Stimulated activated CD4-positive, alpha-beta T cell treated with anti-CD3 and anti-CD28 coated beads, Interleukin-15, amount 100 ng/mL, for 24 hours (primary cell): ENCODE results near the gene NUCKS1.

ENCODE experiments used
- DNase-seq: peaks from one replicate; pipeline ENCODE4 v3.0.0-alpha.2; 2020

The NUCKS1 gene

DNA sequence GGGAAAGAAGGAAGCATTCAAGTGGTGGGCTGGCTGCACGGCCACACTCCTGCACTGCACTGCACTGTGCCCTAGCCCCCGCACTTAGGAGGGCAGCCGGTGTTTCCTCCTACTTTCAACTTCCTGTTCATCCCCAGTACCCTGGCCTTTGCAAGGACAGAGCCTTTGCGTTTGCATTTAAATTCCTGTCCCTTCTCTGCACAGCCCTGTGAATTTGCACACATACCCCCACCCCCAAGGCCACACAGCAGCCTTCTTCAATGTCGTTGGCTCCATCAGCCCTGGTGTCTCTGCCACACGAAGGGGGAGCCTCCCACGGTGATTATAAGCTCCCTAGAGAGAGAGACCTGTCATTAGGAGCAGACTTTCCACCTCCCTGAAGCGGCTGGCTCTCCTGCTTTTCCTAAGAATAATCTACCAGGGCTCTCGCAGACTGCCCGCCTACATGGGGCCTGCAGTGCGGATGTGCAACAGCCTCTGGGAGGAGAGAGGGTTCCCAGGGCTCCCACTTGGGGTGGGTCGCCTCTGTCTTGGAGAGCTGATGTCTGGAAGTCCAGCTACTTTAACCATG, 56.5 kb downstream of the NUCKS1 start:
- no peak for DNase-seq

DNA sequence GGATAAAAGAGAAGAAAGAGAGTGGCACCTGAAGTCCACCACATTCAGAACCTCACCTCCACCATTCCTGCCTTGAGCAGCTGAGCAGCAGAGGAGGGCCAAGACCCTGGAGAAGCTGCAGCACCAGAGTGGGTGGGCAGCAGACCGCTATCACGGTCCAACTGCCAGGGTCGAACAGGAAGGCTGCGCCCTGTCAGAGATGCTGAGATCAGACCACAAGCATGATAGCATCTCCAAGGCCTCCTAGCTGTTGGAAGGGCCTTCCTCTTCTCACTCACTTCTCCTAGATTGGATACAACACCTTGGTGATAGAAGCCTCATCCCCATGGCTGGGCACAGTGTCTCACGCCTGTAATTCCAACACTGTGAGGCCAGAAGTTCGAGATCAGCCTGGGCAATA, 57.6 kb downstream of the NUCKS1 start:
- no peak for DNase-seq

DNA sequence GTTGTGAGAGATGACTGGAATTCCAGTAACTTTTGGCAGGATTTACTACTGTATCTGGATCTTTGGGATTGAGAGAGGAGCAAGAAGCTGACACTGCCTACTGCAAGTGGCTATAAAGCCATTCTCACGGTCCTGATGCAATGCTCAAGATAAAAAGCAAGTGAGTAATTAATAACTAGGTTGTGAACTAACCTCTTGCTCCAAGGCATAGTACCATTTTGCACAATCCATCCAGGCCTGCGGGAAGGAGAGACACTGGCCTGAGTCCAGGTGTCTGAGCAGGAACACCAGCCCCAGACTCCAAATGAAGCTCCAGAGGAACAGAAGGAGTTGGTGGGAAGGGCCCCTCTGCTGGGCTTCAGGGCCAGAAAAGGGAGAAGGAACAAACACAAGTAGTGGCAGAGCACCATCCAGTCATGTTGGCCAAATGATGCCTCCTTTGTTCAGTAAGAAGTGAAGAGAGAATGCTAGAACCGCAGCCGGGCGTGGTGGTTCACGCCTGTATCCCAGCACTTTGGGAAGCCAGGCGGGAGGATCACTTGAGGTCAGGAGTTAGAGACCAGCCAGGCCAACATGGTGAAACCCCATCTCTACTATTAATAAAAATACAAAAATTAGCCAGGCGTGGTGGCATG, 59.7 kb downstream of the NUCKS1 start:
- DNase-seq, result no peak

DNA sequence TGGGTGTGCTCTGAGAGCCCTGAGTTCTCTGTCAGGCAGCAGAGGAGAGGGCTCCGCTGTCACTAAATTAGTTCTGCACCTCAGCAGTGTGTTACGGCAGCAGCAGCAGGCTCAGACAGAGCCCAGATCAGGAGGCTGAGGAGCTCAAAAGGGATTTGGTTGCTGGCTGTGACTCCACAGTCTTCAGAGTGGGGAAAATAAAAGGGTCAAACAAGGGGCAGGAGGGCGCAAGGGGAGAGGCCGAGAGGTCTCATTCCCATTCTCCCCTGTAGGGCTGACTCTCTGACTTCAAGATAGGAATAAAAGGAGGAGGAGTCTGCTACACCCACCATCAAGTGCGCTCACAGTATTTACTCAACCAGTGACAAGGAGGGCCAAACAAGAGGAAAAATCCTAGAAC, 60.5 kb downstream of the NUCKS1 start:
- DNase-seq, result no peak

DNA sequence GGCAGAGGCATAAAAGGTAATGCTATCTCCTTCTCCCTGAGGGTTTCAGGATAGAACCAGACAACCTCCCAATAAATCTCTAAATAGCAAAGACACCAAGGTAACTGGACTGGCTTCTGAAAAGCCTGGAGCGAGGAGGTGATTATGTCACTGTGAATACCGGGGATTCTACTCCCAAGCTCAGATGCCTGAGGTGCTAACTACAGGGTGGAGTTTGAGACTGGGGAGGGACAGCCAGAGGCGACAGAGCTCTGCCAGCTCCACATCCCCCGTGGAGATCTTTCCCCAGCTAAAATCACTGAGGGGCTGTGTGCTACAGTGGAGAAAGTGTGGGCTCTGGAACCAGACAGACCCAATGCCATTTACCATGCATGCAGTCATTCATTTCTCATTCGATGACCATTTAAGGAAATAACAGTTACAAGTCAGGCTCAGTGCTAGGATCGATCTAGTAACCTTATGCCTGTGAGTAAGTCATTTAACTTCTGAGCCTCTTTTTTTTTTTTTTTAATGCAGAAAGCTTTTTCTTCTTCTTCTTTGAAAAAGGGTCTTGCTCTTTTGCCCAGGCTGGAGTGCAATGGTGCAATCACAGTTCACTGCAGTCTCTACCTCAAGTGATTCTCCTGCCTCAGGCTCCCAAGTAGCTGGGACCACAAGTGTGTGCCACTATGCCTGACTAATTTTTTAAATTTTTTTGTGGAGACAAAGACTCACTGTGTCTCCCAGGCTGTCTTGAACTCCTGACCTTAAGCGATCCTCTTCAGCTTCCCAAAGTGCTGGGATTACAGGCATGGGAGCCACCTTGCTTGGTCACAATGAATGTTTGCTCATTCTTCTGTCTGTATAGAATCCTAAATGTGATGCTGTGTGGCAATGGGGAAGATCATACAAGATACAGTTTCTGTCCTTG, 61.6 kb downstream of the NUCKS1 start:
- no peak for DNase-seq

DNA sequence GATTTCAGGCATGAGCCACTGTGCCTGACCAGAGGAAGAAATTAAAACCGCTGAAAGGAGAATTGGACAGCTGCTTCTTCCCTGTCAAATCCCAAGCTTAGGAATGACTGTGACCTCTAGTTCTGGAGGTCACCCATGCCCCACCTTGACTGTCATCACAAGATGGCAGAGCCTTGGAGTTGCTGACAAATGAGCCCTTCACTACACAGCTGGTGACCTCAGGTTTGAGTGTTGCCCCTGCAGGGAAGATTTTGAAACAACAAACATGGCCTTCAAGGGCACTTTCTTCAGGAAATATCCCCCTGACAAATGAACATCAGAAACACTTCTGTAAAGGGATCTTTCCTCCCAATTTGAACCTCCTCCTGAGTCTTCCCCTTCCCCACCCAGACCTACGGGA, 62.7 kb downstream of the NUCKS1 start:
- DNase-seq, result no peak

DNA sequence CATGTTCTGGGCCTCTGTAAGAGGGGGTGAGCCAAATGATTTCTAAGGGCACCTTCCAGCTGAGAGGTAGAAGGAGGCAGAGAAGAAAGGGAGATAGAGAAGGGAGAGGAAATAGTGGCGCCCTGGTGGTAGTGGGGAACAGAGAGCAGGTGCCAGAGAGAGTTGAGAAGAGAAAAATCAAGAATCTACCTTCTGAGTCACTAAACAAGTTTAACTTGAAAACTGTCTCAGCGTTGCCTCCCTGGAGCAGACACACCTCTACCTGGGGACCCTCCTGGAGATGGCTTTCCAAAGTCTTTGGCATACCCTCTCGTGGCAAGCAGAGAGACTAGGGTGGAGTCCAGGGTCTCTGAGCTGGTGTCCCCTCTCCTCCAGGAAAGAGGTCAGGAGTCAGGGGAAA, 68.6 kb downstream of the NUCKS1 start:
- DNase-seq, result no peak

DNA sequence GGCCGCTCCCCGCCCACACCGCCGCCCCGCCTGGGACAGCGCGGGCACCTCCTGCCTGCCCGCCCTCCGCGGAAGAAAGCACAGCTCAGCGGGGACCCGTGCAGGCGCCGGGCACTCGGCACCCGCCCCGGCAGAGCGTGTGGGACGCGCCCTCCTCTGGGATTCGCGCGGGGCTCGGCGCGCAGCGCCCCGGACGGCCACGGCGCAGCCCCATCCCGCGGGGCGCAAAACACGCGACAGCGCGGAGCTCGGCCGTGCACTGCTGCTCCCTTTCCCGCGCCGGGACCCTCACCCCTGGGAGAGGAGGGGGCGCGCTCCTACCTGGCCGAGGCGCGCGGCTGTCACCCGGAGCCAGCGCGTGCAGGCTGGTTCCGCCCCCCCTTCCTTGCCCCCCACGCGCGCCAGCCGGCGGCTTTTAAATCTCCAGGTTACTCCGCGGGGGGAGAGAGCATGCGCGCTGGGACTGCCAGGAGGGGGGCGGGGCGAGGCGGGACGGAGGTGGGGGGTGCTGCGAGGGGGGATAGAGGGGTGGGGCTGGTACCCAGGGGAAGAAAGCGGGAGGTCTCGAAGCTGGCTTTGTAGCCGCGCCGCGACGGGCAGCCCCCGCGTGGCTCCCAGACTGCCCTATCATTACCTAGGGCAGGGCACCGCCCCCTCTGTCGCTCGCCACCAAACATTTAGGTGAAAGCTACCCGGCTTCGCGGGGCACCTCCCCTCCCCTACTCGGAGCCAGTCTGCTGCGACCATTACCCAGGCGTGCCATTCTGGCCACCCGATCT, 69.7 kb downstream of the NUCKS1 start, which contains the start of gene SLC45A3:
Gene SLC45A3, minus strand, starts transcription at position 437 of the 779 bp plus-strand sequence. CDS start 15,853 bp downstream, outside the sequence.
- peak; percentile 62 for DNase-seq

DNA sequence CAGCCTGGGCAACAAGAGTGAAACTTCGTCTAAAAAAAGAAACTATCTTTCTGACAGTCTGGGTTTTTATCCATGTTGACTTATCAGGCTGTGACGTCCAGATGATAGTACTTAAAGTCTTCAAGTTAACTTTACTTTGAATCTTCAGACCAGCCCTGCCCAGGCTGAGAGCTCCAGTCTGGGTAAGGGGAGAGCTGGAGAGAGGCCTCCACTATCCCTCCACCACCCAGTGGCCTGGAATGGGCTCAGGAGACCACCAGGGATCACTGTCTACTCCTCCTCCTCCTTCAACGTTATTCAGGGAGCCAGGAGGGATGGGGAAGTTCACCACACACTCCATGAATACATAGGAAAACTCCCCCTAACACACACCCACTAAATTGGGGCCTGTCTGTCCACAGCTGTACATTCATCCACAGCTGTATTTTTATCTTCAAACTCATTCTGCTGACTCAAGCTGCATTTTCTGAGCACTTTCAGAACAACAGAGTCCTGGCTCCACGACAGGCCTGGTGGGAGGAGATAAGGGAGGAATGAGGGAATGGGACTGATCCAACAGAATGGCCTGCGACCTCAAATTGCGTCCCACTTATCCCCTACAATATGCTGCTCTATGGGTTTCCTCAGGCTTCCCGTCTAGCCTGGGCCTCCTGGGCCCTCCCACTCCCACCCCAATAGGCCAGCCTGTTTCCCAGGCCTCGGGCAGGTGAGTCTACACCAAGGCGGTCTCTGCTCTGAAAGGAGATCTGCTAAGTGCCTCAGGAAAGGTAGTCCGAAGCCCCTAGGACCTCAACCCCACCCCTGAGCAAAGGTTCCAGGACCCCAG, 71.5 kb downstream of the NUCKS1 start:
- no peak for DNase-seq

DNA sequence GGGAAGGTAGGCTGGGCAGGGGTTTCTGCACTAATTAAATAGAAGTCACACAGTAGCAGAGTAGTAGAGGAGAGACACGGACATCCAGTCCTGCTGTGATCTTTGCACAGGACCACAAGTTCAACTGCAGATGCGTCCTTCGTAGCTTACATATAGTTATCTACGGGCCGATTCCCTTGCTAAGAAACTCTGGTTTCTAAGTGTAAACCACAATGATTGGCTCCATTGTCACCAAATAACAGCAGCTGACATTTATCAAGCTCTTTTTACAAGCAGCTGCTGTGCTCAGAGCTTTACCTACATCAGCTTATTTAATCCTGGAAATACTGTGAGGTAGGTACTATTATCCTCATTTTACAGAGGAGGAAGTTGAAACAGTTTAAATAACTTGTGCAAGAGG, 72.8 kb downstream of the NUCKS1 start:
- no peak for DNase-seq

DNA sequence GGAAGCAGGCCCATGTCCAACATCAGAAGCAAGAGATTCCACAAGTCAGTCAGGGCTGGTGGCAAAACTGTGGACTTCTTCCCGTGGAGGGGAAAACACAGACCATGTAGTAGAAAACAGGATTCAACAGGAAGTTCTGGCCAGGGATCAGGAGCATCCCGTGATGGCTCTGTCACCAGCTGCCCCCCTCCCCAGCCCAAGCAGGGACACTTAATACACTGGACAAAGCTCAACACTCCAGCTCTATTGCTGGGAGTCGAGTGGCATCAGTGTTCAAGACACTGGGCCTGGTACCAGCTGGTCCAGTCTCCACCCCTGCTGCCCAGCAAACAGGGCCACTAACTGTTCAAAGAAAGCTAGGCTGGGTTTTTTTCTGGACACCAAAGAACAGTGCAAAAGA, 73.4 kb downstream of the NUCKS1 start:
- DNase-seq, result no peak

DNA sequence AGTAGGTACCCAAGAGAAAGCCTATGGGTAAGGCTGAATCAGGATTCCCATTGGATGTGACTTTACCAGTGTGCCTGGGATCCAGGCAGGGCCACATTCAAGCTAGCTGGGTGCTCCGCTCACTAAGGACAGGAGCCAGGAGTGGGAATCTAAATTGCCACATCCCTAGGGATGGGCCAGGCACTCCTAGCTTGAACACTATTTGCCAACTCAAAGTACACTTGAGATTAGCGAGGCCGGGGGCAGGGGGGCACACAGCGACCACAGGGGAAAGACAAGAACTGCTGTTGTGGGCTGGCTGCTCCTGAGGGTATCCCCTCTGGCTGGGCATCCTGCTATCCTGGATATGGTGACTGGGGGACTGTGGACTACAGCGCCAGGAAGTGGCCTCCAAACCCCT, 74.0 kb downstream of the NUCKS1 start:
- DNase-seq, result no peak

DNA sequence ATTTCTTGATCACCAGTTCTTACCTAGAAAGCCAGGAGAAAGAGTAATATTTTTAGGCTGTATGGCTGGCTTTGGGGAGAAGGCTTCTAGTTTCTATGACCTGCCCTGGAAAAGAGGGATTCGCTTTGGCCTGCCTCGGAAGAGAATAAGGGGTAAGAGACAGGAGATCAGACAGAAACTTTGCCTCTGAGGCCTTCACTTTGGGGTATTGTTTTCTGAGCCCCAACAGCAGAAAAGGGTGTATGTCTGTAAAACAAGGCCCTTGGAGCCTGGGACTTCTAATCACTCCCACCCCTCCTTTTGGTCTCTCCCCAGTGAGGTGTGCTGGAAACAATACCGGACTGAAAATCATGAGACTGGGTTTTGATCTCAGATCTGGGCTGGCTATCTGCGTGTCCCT, 74.7 kb downstream of the NUCKS1 start:
- no peak for DNase-seq

DNA sequence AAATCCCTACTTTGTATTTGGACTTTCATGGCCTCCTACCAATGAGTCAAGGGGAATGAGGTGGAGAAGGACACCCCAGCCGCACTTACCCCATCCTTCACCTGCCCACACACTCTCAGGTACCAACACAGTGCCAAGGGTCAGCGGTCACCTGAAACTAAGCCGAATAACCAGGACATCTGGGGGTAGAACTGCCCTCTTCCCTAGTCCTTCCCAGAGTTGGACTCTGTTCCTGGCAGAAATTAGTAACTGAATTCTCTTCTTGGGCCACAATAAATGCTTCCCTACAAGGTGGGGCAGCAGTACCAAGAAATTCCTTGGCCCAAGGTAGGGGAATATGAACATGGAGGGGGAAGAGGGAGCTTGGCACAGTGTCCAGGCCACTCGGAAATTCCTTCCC, 77.0 kb downstream of the NUCKS1 start:
- no peak for DNase-seq

DNA sequence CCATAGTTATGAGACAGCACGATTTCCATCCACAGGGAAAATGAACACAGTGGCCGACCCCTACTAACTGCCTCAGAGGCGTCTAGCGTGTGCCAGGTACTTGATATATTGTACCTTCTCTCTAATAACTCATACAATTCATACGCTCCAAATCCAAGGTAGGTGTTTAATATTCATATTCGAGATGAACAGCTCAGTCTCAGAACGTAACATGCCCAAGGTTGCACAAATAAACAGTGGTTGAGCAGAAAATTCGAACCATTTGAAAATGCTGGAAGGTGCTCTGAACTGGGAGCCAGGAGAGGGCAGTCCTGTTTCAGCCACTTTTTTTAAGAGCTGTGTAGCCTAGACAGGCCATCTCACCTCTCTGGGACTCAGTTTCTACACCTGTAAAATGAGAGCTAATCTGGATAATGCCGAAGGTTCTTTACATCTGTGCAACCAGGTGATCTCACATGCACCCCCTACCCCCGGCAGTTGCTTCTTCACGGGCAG, 77.5 kb downstream of the NUCKS1 start:
- no peak for DNase-seq

DNA sequence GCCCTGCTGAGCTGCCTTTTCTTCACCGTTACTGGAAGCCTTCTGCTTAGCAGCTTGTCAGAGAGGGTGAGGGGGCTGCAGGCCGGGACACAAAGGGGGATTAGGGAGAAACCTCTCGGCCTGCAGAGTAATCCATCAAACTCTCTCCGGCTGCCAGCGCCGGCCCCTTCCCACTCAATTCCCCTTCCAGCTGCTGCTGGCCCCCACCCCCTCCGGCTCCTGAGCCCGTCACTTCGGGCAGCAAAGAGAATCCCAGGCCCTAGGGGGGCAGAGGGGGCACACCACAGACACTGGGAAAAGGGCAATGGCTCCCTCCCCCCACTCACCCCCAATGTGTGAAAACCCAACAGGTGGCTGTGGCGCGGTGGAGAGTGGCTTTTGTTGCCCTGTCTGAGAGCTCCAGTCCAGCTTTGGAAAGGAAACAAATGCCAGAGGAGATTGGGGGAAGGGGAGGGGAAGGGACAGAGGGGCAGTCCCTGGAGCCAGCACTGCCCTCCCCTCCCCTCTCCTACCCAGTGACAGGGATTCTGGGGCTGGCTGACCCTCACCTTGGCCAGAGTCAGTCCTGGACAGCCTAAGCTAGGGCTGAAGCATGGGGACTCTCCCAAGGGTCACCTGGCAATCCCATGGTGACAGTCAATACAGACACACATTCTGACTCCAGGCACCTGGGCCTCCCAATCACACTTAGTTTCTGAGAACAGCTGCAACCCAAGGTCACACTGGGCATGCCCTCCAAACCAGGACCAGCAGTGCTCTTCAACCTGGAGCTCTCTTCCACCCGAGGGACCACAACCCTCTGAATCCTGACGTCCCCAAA, 79.2 kb downstream of the NUCKS1 start:
- no peak for DNase-seq

DNA sequence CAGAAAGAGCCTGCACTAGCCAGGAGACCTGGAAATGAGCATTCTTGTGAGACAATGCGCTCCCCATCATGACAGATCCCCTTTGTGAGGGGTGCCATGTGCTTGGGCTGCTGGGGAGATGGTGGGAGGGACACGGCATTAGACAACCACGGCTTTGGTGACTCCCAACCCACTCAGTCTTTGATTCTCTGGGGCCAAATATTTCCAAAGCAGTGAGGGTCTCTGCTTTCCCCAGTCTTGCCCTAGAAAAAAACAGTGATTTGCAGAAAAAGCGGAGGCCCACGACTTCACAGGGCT, 79.9 kb downstream of the NUCKS1 start:
- DNase-seq, result no peak

DNA sequence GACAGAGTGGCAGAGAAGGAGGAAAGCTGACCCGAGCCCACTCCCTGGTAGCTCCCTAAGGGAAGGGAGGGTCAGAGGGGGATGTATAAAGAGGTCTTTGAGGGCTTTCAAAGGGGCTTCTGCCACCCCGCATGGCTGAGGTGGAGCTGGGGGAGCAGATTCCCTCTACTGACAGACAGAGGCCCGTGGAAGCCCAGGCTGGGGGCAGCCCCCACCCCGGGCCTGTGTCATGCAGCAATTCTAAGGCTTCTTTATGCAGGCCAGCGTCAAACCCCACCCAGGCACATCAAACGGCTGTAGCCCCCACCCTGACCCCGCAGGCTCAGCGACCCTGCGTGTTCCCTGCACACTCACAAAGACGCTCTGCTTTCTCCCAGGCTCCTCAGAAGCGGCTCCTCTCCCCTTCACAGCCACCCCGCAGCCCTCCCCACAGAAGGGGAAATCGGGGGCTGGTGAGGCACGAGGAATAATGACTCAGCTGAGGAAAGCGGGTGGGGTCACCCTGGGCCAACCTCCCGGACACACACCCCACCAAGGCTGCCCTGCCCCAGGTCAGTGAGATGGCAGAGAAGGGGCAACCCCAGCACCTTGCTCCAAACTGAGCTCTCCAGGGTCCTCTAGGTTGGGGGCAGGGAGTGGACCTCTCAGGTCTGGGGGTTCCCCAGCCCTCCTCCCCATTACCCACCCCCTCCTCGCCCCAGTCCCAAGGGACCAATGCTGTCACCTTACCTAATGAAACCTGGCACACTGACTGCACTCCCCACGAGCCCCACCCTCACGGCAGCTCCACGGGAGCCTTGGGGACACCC, 80.4 kb downstream of the NUCKS1 start:
- DNase-seq, result no peak

DNA sequence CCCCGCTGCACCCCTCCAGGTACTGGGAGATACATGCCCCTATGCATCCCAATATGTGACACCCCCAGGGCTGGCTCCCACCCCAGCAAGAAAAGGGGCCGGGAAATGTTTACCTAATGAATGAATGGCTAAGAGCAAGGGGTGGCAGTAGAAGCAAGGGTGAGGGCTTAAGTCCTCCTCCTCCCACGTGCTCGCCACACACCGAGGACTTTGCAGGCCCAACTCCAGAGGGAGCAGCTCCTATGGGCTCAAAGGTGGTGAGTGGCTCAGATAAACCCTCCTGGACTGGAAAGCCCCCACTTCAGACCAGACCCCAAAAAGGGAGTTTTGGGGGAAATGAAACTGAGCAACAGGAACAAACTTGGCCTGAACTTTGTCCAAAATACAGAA, 81.0 kb downstream of the NUCKS1 start:
- no peak for DNase-seq

DNA sequence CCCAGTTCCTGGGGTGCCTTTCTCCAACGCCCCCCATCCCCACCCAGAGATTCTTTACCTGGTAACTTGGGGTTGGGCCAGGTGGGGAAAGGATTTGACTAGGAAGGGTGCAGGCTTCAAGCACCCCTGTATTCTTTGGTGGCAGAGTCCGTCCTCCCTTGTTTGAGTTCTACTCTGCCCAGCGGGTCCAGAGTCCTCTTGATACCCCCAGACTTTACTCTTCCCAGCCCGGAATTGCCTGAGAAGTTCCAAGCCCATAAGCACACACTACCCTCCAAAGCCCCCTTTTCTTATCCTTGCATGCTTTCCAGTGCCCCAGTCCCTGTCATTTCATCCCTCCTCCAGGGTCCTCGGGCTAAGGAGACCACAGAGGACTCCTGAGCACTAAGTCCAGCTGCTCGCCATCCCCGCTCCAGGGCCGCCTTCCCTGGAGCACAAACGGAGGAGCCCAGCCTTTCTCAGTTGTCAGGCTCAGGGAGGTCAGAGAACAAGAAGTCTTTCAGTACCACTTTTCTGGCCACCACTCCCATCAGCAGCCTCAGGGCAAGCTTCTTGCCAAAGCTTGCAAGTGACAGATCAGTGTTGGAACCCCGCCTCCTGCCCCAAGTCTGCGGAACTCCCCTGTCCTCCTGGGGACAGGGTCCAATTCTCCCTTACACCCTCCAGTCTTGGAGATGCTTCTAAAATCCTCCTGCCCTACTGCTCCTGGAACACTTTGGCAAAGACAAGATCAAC, 81.9 kb downstream of the NUCKS1 start:
- DNase-seq, result no peak
